ENCODE data around the gene LRRFIP1. TPM values are rescaled to one million over a fixed set of nuclear protein-coding genes. Genes with fewer than 3 reads are reported as not detected.

The LRRFIP1 gene
- polyA plus RNA-seq, 1 experiment = 71.1 TPM

DNA sequence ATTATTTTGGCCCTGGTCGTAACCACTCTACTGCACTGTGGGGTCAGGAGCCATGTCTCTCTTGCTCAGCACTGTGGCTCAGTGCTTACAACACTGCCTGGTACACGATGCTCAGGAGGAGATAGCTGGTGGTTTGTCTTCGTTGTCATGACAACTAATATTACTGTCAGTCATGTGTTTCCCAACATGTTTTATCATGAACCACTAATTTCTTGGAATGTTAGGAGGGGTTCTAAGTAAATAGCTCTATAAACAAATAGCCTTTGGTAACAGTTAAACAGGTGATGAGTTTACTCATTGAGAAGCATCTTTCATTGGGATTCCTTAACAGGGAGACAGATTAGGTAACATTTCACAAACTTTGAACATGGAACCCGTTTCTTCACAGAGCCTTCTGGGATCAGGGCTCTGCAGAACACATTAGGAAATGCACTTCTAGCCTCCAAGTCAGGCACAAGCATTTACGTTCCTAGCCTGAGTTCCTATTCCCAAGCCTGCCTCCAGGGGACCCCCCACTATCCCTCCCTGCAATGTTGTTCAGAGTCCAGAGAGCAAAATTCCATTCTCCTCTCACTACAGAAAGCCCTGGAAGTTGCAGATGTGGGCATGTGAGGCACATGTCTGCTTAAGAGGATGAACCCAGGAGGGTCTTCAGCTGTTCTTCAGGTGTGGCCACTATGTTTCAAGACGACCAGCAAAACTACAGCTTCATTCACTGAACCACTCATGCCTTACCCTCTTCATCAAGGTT lies 164.8 kb downstream of the LRRFIP1 start:
- ChIA-PET CTCF (interaction anchor here (1.1 kb wide), 1 partner anchor 17 kb away, joined by 4 read pairs; no protein-coding TSS in a partner anchor), POLR2A (no interaction called here)
- TF ChIP-seq, protein P1, sequence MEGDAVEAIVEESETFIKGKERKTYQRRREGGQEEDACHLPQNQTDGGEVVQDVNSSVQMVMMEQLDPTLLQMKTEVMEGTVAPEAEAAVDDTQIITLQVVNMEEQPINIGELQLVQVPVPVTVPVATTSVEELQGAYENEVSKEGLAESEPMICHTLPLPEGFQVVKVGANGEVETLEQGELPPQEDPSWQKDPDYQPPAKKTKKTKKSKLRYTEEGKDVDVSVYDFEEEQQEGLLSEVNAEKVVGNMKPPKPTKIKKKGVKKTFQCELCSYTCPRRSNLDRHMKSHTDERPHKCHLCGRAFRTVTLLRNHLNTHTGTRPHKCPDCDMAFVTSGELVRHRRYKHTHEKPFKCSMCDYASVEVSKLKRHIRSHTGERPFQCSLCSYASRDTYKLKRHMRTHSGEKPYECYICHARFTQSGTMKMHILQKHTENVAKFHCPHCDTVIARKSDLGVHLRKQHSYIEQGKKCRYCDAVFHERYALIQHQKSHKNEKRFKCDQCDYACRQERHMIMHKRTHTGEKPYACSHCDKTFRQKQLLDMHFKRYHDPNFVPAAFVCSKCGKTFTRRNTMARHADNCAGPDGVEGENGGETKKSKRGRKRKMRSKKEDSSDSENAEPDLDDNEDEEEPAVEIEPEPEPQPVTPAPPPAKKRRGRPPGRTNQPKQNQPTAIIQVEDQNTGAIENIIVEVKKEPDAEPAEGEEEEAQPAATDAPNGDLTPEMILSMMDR (IDR thresholded peaks at IDR 0.05; ENCODE audit: low read depth, low read length) = peak; percentile 36; the same call in 1 of the 2 replicates
- H3K27ac ChIP-seq (ENCODE audit: low read depth, low read length) = no peak overlapping the region
- H3K4me3 ChIP-seq (ENCODE audit: low read depth, low read length) = no peak overlapping the region
- peaks cover 2% of the 10 kb centered on the region for H3K9me3 ChIP-seq (ENCODE audit: control insufficient read depth, insufficient read depth, low read length)
- no peaks in the 10 kb centered on the region for H3K27me3 ChIP-seq (ENCODE audit: control insufficient read depth, insufficient read depth, low read length)
- DNase-seq (ENCODE audit: low read depth, low spot score) = no peak

DNA sequence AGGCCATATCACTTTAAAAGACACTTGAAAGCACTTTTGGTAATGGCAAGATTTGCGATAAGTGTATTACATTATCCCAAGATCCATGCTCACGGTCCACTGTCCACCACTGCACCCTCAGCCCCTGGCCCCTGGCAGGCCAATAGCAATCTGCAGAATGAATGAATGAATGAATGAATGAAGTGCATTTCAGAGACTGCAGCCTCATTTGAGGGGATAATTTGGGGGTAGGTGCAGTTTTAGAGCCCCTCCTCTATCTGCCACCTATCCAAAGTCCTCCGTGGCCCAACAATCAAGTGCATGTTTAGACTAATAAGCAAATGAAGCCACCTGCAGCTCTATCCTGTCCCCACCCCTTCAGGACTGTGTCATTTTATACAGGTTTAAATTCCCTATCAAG lies 169.9 kb downstream of the LRRFIP1 start:
- ChIA-PET POLR2A (no interaction called here), CTCF (no interaction called here)
- peaks cover 14% of the 10 kb centered on the region for H3K9me3 ChIP-seq (ENCODE audit: control insufficient read depth, insufficient read depth, low read length)
- H3K27ac ChIP-seq (ENCODE audit: low read depth, low read length) = no peak overlapping the region
- no peak overlapping the region for H3K4me3 ChIP-seq (ENCODE audit: low read depth, low read length)
- TF ChIP-seq, protein P1 (IDR thresholded peaks at IDR 0.05; ENCODE audit: low read depth, low read length) = no peak
- no peak for DNase-seq (ENCODE audit: low read depth, low spot score)
- no peaks in the 10 kb centered on the region for H3K27me3 ChIP-seq (ENCODE audit: control insufficient read depth, insufficient read depth, low read length)

- Histone ChIP-seq H3K27me3 (ENCODE audit: control insufficient read depth, insufficient read depth, low read length) (no peaks in the 10 kb centered on the region), H3K27ac (ENCODE audit: low read depth, low read length) (no peak within 1 kb of the TSS), H3K9me3 (ENCODE audit: control insufficient read depth, insufficient read depth, low read length) (peaks cover 14% of the 10 kb centered on the region), H3K4me3 (ENCODE audit: low read depth, low read length) (no peak within 1 kb of the TSS)
- DNase-seq (ENCODE audit: low read depth, low spot score) = no peak
- ChIA-PET CTCF (no interaction called here), POLR2A (no interaction called here)
- TF ChIP-seq, protein P1 (IDR thresholded peaks at IDR 0.05; ENCODE audit: low read depth, low read length) = no peak
Observed at GRCh38 chr2:237798236-237799059, 171.1 kb downstream of the LRRFIP1 start, which contains the start of gene RBM44. RBM44 (plus strand) TSS chr2:237798779; CDS start chr2:237813610, 14,831 bp downstream.

DNA sequence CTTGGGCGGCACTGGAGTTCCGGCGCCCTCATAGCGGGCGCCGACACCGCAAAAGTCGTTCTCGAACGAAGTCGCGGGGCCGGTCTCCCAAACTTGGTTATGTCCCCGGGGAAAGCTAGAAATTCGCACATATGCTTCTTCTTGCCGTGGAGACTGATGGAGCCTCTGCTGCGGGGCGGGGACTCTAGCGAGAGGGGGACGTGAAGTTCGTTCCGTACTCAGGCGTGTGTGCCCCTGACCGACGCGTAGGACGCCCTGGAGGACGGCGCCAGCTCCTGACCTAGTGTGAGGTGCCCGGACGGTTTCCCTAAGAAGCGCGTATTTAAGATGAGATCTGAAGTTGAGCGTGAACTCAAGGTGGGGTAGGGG lies 171.7 kb downstream of the LRRFIP1 start:
- CTCF ChIA-PET = no interaction called here
- Histone ChIP-seq H3K9me3 (ENCODE audit: control insufficient read depth, insufficient read depth, low read length) (peaks cover 14% of the 10 kb centered on the region), H3K27me3 (ENCODE audit: control insufficient read depth, insufficient read depth, low read length) (no peaks in the 10 kb centered on the region), H3K4me3 (ENCODE audit: low read depth, low read length) (no peak overlapping the region), H3K27ac (ENCODE audit: low read depth, low read length) (no peak overlapping the region)
- no peak for DNase-seq (ENCODE audit: low read depth, low spot score)
- TF ChIP-seq, protein P1 (IDR thresholded peaks at IDR 0.05; ENCODE audit: low read depth, low read length) = no peak
- POLR2A ChIA-PET = no interaction called here

GRCh38 chr2:237801466-237801865 lies 174.1 kb downstream of the LRRFIP1 start:
- ChIA-PET CTCF (no interaction called here), POLR2A (no interaction called here)
- peaks cover 14% of the 10 kb centered on the region for H3K9me3 ChIP-seq (ENCODE audit: control insufficient read depth, insufficient read depth, low read length)
- peaks cover 2% of the 10 kb centered on the region for H3K27me3 ChIP-seq (ENCODE audit: control insufficient read depth, insufficient read depth, low read length)
- DNase-seq (ENCODE audit: low read depth, low spot score) = no peak
- H3K4me3 ChIP-seq (ENCODE audit: low read depth, low read length) = no peak overlapping the region
- H3K27ac ChIP-seq (ENCODE audit: low read depth, low read length) = no peak overlapping the region
- TF ChIP-seq, protein P1 (IDR thresholded peaks at IDR 0.05; ENCODE audit: low read depth, low read length) = no peak

Measured in AG04450 (cell line).